NT2/D1 (cell line): Measurements from ENCODE around the gene FOXO3.

Experiments
- SUZ12 ChIP-seq: IDR thresholded peaks from 2 replicates; pipeline ENCODE4 v1.6.1; 2011; ENCODE audit not compliant: insufficient read length, insufficient read depth; ENCODE audit errors: extremely low read depth
- YY1 ChIP-seq: IDR thresholded peaks from 2 replicates; pipeline ENCODE4 v1.6.1; 2011; ENCODE audit not compliant: insufficient read length, insufficient read depth
- ZNF274 ChIP-seq: IDR thresholded peaks from 2 replicates; pipeline ENCODE4 v1.6.1; 2011; ENCODE audit warnings: mild to moderate bottlenecking, low read depth, low read length

DNA sequence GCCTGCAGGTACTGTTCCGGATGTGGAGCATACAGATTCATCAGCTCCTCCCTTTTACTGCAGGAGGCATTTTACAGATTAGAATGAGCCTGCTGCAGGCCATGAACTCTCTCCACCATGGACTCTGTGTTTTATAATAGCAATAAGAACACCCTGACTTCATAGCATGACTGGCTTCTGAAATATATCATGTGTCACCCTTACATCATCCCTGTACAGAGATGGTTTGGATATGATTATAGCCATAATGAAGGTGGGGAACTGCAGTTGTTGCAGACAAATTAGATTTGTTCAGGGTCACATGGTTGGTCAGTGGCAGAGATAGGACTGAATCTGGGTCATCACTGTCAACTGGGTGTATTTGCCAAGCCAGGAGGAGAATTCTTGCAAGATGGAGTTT is 100.7 kb downstream of the FOXO3 start:
- TF ChIP-seq SUZ12 (no peak), ZNF274 (no peak), YY1 (no peak)
